ENCODE measurements around the gene NR2C1.

- TF ChIP-seq CTCF (IDR thresholded peaks at IDR 0.05) (no peak), POLR2A (IDR thresholded peaks at IDR 0.05) (no peak)
Measured at GRCh38 chr12:95037906-95038305, 35.5 kb downstream of the NR2C1 start.
